WTC11 (cell line): ENCODE measurements around the gene PAM.

Source experiments
- CREB1 ChIP-seq: sonication (generic); formaldehyde crosslinking; IDR thresholded peaks from 2 replicates; pipeline ENCODE4 v1.8.0; 2023; ENCODE audit warnings: mild to moderate bottlenecking, missing genetic modification reagents
- CTCF ChIP-seq: fragments of 200-600 bp; IDR thresholded peaks from 2 replicates; pipeline ENCODE4 v1.8.0; 2022; ENCODE audit warnings: antibody characterized with exemption
- FOXK1 ChIP-seq: sonication (generic); formaldehyde crosslinking; IDR thresholded peaks from 2 replicates; pipeline ENCODE4 v1.8.0; 2022; ENCODE audit warnings: mild to moderate bottlenecking, moderate library complexity, missing genetic modification reagents
- NFE2L1 ChIP-seq: sonication (generic); formaldehyde crosslinking; IDR thresholded peaks from 2 replicates; pipeline ENCODE4 v1.8.1; 2023; ENCODE audit warnings: missing genetic modification reagents
- NFYB ChIP-seq: sonication (generic); formaldehyde crosslinking; conservative IDR thresholded peaks from 2 replicates; pipeline ENCODE4 v1.8.0; 2022; ENCODE audit warnings: low read depth, missing genetic modification reagents
- NR2C2 ChIP-seq: sonication (generic); formaldehyde crosslinking; IDR thresholded peaks from 2 replicates; pipeline ENCODE4 v1.8.0; 2022; ENCODE audit warnings: mild to moderate bottlenecking, missing genetic modification reagents
- SP1 ChIP-seq: sonication (generic); formaldehyde crosslinking; conservative IDR thresholded peaks from 2 replicates; pipeline ENCODE4 v1.8.1; 2022; ENCODE audit warnings: missing genetic modification reagents
- TCF7 ChIP-seq: sonication (generic); formaldehyde crosslinking; IDR thresholded peaks from 2 replicates; pipeline ENCODE4 v1.8.0; 2022; ENCODE audit warnings: mild to moderate bottlenecking, low read depth, missing genetic modification reagents, moderate library complexity
- ZNF121 ChIP-seq: sonication (generic); formaldehyde crosslinking; IDR thresholded peaks from 2 replicates; pipeline ENCODE4 v1.8.0; 2023; ENCODE audit warnings: missing genetic modification reagents
- ZNF232 ChIP-seq: sonication (generic); formaldehyde crosslinking; IDR thresholded peaks from 2 replicates; pipeline ENCODE4 v1.8.0; 2022; ENCODE audit warnings: mild to moderate bottlenecking, missing genetic modification reagents
- TF ChIP-seq, protein P1 (sequence below): sonication (generic); formaldehyde crosslinking; IDR thresholded peaks from 2 replicates; pipeline ENCODE4 v1.8.1; 2022; ENCODE audit warnings: low read depth, mild to moderate bottlenecking, moderate library complexity, missing genetic modification reagents, borderline replicate concordance

DNA sequence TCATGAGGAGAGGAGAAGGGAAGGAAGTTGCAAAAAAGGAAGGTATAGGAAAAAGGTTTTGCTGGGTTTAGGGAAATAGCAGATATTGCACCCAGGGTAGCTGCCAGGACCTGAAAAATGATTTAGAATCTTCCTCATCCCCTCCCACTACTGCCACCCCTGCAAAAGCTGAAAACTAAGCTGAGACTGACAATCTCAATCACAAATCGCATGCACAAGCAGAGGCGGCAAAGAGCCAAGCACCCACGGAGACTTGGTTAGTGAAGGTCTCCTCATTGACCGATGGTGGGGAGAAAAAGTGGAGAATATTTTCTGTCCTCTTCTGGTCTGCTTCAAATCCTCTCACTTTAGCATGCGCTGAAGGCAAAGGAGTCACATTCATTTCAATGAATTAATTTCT, 39.1 kb upstream of the PAM start:
- no peak for TF ChIP-seq CTCF
- no peak for TF ChIP-seq FOXK1 (CRISPR knock-in tag)
- TF ChIP-seq, protein P1, sequence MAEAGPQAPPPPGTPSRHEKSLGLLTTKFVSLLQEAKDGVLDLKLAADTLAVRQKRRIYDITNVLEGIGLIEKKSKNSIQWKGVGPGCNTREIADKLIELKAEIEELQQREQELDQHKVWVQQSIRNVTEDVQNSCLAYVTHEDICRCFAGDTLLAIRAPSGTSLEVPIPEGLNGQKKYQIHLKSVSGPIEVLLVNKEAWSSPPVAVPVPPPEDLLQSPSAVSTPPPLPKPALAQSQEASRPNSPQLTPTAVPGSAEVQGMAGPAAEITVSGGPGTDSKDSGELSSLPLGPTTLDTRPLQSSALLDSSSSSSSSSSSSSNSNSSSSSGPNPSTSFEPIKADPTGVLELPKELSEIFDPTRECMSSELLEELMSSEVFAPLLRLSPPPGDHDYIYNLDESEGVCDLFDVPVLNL (CRISPR knock-in tag), result no peak
- TF ChIP-seq NFE2L1 (CRISPR knock-in tag), result no peak
- no peak for TF ChIP-seq NFYB (CRISPR knock-in tag)
- no peak for TF ChIP-seq CREB1 (CRISPR knock-in tag)
- TF ChIP-seq ZNF232 (CRISPR knock-in tag), result no peak
- TF ChIP-seq SP1 (CRISPR knock-in tag), result no peak
- TF ChIP-seq TCF7 (CRISPR knock-in tag), result no peak
- no peak for TF ChIP-seq ZNF121 (CRISPR knock-in tag)
- no peak for TF ChIP-seq NR2C2 (CRISPR knock-in tag)
